Measurements from ENCODE around the gene CELF1. TPM values are rescaled to one million over a fixed set of nuclear protein-coding genes. Genes with fewer than 3 reads are reported as not detected.
A peak's percentile ranks its signal among the peaks of the same experiment; 100 is the strongest.

The CELF1 gene
- total and polyA plus RNA-seq, 9 of the 15 experiments (the other 6 are each of a cell fraction or from before 2014, with no cell fraction given): 11.3 to 142 (median 77.4) TPM

GRCh38 chr11:47565340-47566148 lies 12.6 kb upstream of the CELF1 start, which contains the start of gene PTPMT1 (continued):
- 0 out of 2 replicates have a peak, but pooled peaks have one; percentile 57 for TF ChIP-seq RREB1 (CRISPR knock-in tag; IDR thresholded peaks at IDR 0.05)
- TF ChIP-seq E2F6 (IDR thresholded peaks at IDR 0.05; ENCODE audit: borderline replicate concordance in 1 of 2, extremely low read depth in 1 of 2, insufficient read depth in 1 of 2, insufficient read length in 1 of 2, low read depth in 1 of 2, low read length in 1 of 2, poor library complexity in 1 of 2, severe bottlenecking in 1 of 2): peak; percentile 97 to 98
- TF ChIP-seq LCOR (CRISPR knock-in tag; IDR thresholded peaks at IDR 0.05): peak; percentile 84; the same call in 1 of the 2 replicates
- peak; percentile 79 for TF ChIP-seq CXXC5 (CRISPR knock-in tag; IDR thresholded peaks at IDR 0.05)
- no peak for TF ChIP-seq DIDO1 (tag; IDR thresholded peaks at IDR 0.05; ENCODE audit: low read depth)
- TF ChIP-seq RBFOX2 (IDR thresholded peaks at IDR 0.05; ENCODE audit: low read depth, low read length): peak; percentile 96
- TF ChIP-seq PML (IDR thresholded peaks at IDR 0.05; ENCODE audit: low read length): peak; percentile 50; the same call in 1 of the 2 replicates
- 0 out of 4 replicates have a peak, but pooled peaks of 1 of the 2 experiments have one; percentile 33 for TF ChIP-seq MLX (CRISPR knock-in tag; conservative IDR thresholded peaks at IDR 0.05)
- TF ChIP-seq ATF4 (CRISPR knock-in tag; IDR thresholded peaks at IDR 0.05): no peak
- no peak for TF ChIP-seq SMARCA4 (IDR thresholded peaks at IDR 0.05)
